Measurements from ENCODE around the gene NPIPB13.
"Not testable (repeated sequence)": the region's sequence is repeated elsewhere in the genome, so short reads cannot be mapped to it uniquely, and the experiment has no call there.

- not testable (repeated sequence) for TF ChIP-seq POLR2A (IDR thresholded peaks at IDR 0.05; ENCODE audit: low read depth, low read length); RAD21 (IDR thresholded peaks at IDR 0.05; ENCODE audit: low read length); MAFK (IDR thresholded peaks at IDR 0.05; ENCODE audit: low read depth, low read length); CTCF (conservative IDR thresholded peaks at IDR 0.05; ENCODE audit: low read depth, low read length); MAZ (IDR thresholded peaks at IDR 0.05; ENCODE audit: borderline replicate concordance, low read depth, low read length); SMC3 (IDR thresholded peaks at IDR 0.05; ENCODE audit: low read depth, low read length); RFX5 (IDR thresholded peaks at IDR 0.05; ENCODE audit: low read depth, low read length)
Observed at GRCh38 chr16:30206252-30206651, 42.0 kb downstream of the NPIPB13 start.
